Subcutaneous adipose tissue (tissue), 4 donors: ENCODE data around the gene GNAI3. TPM values are rescaled to one million over a fixed set of nuclear protein-coding genes. Genes with fewer than 3 reads are reported as not detected.

ENCODE experiments used
- total RNA-seq, 4 donors: library from RNA; depleted of rRNA; stranded (reverse); fragments of >200 nt; gene quantifications; one replicate each; pipeline ENCODE4 v1.1.0, GENCODE V29; 2016
- TF ChIP-seq, protein P1 (sequence below): fragments of 450-650 bp; IDR thresholded peaks from one replicate; pipeline ENCODE4 v1.5.1; 2016; ENCODE audit warnings: low read depth, mild to moderate bottlenecking, control low read depth, antibody characterized with exemption, moderate library complexity

GNAI3 gene
- total RNA-seq, 4 donors from 2014 or later: 5.7 to 9.1 (median 7.9) TPM

GRCh38 chr1:109516872-109517271, 31.5 kb upstream of the GNAI3 start:
- TF ChIP-seq, protein P1, sequence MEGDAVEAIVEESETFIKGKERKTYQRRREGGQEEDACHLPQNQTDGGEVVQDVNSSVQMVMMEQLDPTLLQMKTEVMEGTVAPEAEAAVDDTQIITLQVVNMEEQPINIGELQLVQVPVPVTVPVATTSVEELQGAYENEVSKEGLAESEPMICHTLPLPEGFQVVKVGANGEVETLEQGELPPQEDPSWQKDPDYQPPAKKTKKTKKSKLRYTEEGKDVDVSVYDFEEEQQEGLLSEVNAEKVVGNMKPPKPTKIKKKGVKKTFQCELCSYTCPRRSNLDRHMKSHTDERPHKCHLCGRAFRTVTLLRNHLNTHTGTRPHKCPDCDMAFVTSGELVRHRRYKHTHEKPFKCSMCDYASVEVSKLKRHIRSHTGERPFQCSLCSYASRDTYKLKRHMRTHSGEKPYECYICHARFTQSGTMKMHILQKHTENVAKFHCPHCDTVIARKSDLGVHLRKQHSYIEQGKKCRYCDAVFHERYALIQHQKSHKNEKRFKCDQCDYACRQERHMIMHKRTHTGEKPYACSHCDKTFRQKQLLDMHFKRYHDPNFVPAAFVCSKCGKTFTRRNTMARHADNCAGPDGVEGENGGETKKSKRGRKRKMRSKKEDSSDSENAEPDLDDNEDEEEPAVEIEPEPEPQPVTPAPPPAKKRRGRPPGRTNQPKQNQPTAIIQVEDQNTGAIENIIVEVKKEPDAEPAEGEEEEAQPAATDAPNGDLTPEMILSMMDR: no peak

- TF ChIP-seq, protein P1: no peak
These were observed 31.1 kb upstream of the GNAI3 start for GRCh38 chr1:109517337-109517736.

DNA sequence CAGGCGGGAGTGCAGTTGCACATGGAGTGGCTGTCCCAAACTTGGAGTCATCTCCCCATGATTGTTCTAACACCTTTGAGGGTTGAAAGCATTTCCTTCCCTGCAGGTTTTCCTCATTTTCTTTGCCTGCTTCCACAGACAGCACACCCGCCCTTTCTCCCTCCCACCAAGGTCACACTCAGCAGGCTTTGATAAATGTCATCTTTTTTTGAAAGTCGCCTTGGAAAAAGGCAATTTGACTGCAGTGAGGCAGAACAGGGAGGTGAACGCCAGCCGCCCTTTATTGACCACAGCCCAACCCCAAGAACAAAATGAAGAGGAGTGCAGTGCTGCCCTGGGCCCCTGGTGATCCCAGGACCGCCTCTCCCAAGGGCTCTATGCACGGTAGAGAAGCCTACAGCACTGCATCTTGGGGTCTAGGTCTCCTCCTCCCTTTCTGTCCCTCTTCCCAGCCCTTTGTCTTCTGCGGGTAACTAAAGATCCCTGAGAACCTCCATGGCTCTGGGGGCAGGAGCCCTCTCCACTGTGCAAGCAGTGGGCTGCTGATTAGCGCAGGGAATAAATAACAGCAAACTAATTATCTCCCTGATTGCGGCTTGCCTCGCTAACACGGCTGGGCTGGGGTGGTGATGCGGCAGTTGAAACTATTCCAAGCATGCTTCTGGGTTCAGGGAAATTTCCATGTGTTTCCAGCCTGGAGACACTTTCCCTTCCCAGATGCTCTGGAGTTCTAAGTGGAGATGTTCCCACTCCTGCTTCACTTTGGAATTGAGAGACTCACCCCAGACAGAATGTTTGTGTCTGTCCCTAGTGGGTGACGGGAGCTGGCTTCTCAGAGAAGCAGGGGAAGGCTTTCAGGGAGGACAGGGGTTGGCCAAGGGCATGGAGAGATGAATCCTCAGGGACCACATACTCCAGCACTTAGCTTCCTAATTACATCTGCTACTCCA, 27.1 kb upstream of the GNAI3 start:
- TF ChIP-seq, protein P1: no peak

- TF ChIP-seq, protein P1: no peak
These were observed 26.4 kb upstream of the GNAI3 start for GRCh38 chr1:109522026-109522425.

- TF ChIP-seq, protein P1: no peak
These were observed 24.7 kb upstream of the GNAI3 start for GRCh38 chr1:109523706-109524105.

DNA sequence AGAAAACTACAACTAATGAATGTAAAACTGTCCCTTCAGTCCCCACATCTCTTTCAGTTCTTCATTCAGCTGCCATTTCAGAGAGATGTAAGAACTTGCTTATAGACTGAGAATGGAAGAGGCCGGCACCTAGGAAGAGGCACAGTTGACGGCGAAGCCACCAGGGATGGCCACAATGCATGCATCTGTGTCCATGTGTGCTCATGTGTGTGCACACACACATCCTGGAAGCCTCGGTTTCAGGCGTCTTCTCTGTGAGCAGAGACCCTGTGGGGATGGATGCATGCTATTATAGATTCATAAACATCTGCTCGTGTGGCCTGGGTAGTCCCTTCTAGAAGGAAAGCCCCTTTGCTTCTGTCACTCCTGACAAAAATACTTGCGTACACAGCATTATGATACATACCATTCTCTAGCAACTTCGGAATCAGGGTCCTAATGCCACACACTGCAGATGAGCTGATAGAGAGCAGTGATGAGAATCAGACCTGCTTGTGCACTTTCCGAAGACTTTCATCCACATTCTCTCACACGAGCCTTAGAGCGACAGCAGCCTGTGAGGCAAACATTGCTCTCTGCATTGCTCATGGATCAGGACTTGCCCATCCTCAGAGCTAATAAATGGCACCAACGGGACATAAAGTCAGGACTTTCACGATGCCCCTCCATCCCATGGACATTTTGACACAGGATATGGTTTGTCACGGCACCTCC, 21.2 kb upstream of the GNAI3 start:
- TF ChIP-seq, protein P1: no peak
